ENCODE data around the gene C1QTNF12. TPM values are rescaled to one million over a fixed set of nuclear protein-coding genes. Genes with fewer than 3 reads are reported as not detected.

C1QTNF12 gene
- total and polyA plus RNA-seq, 2 experiments from 2014 or later = 4.1 to 4.2 TPM

DNA sequence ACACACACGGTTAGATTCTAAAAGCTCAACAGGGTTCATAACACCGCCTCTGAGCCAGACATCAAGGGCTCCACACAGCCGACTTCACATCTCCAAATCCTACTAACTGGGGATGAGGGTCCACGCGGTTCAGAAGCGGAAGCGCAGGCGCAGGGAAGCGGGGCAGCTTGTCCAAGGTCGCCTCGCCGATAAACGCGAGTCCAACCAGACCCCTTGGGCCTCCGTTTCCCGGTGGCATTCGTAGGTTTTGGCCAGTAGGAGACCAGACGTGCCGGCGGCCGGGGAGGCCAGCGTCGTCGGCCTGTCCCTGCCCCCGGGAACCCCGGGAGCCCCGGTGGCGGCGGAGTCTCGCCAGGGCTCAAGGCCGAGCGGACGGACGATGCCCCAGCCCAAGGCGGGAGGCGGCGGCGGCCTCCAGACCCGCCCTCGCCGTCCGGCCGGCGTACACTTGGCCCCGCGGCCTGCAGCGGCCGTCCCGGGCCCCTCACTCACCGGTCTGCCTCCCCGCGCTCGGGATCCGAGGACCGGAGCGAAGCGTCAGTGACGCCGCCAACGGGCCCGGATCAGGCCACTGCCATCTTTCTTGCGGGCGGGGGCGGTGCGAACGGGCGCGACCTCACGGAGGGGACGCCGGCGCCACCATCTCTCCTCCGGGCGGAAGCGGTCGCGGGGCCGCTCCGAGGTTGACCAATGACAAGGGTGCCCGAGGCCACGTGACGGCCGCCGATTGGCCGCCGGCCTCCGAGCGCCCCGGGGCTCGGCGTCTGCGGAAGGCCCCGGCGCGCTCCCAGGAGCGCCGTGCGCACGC, 14.9 kb downstream of the C1QTNF12 start, which contains the start of gene SDF4 (continued):
- TF ChIP-seq, protein P1, sequence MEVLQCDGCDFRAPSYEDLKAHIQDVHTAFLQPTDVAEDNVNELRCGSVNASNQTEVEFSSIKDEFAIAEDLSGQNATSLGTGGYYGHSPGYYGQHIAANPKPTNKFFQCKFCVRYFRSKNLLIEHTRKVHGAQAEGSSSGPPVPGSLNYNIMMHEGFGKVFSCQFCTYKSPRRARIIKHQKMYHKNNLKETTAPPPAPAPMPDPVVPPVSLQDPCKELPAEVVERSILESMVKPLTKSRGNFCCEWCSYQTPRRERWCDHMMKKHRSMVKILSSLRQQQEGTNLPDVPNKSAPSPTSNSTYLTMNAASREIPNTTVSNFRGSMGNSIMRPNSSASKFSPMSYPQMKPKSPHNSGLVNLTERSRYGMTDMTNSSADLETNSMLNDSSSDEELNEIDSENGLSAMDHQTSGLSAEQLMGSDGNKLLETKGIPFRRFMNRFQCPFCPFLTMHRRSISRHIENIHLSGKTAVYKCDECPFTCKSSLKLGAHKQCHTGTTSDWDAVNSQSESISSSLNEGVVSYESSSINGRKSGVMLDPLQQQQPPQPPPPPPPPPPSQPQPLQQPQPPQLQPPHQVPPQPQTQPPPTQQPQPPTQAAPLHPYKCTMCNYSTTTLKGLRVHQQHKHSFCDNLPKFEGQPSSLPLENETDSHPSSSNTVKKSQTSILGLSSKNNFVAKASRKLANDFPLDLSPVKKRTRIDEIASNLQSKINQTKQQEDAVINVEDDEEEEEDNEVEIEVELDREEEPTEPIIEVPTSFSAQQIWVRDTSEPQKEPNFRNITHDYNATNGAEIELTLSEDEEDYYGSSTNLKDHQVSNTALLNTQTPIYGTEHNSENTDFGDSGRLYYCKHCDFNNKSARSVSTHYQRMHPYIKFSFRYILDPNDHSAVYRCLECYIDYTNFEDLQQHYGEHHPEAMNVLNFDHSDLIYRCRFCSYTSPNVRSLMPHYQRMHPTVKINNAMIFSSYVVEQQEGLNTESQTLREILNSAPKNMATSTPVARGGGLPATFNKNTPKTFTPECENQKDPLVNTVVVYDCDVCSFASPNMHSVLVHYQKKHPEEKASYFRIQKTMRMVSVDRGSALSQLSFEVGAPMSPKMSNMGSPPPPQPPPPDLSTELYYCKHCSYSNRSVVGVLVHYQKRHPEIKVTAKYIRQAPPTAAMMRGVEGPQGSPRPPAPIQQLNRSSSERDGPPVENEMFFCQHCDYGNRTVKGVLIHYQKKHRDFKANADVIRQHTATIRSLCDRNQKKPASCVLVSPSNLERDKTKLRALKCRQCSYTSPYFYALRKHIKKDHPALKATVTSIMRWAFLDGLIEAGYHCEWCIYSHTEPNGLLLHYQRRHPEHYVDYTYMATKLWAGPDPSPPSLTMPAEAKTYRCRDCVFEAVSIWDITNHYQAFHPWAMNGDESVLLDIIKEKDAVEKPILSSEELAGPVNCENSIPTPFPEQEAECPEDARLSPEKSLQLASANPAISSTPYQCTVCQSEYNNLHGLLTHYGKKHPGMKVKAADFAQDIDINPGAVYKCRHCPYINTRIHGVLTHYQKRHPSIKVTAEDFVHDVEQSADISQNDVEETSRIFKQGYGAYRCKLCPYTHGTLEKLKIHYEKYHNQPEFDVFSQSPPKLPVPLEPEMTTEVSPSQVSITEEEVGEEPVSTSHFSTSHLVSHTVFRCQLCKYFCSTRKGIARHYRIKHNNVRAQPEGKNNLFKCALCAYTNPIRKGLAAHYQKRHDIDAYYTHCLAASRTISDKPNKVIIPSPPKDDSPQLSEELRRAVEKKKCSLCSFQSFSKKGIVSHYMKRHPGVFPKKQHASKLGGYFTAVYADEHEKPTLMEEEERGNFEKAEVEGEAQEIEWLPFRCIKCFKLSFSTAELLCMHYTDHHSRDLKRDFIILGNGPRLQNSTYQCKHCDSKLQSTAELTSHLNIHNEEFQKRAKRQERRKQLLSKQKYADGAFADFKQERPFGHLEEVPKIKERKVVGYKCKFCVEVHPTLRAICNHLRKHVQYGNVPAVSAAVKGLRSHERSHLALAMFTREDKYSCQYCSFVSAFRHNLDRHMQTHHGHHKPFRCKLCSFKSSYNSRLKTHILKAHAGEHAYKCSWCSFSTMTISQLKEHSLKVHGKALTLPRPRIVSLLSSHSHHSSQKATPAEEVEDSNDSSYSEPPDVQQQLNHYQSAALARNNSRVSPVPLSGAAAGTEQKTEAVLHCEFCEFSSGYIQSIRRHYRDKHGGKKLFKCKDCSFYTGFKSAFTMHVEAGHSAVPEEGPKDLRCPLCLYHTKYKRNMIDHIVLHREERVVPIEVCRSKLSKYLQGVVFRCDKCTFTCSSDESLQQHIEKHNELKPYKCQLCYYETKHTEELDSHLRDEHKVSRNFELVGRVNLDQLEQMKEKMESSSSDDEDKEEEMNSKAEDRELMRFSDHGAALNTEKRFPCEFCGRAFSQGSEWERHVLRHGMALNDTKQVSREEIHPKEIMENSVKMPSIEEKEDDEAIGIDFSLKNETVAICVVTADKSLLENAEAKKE (CRISPR knock-in tag; IDR thresholded peaks at IDR 0.05) = no peak
- no peak for TF ChIP-seq ZNF331 (CRISPR knock-in tag; IDR thresholded peaks at IDR 0.05; ENCODE audit: low read depth)
- no peak for TF ChIP-seq EZH2phosphoT487 (IDR thresholded peaks at IDR 0.05; ENCODE audit: unreplicated experiment)
- no peak for TF ChIP-seq NANOG (IDR thresholded peaks at IDR 0.05; ENCODE audit: borderline replicate concordance)
- TF ChIP-seq JUNB (IDR thresholded peaks at IDR 0.05; ENCODE audit: unreplicated experiment) = no peak

DNA sequence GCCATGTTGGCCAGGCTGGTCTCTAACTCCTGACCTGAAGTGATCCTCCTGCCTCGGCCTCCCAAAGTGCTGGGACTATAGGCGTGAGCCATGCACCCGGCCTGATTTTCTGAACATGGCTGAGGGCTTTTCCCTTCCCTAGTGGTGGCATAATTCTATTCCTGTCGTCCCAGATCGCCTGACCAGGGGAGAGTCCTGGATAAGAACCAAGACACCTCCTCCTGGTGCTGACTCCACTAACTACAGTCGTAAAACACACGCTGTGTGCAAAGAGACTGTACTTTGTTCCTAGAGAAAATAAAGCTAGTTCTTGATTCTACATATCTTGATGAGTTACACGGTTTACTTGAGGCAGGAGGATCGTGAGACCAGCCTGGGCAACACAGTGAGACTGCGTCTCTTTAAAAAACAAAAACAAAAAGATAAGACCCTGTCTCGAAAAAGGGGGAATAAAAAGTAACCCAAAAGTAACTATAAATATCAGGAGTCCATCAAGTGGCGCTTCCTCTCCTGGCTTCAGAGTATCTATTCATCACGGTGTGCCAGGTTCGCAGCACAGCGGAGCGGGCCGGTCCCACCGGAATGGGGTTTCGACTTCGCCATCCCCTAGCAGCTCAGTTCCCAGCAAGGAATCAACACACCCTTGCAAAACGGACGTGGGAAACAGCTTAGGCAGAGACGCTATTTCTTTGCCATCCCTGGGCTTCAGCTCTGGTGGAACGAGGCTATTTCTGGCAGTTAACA, 15.7 kb downstream of the C1QTNF12 start:
- H3K4me1 ChIP-seq (ENCODE audit: insufficient read depth) = peaks cover 6% of the 10 kb centered on the region
- DNase-seq (ENCODE audit: low spot score) (no peak), ATAC-seq (peak; percentile 10)
- H3K4me2 ChIP-seq = peak overlapping the region; percentile 95
- H3F3A ChIP-seq (replicated peaks; ENCODE audit: low read depth) = peaks cover 10% of the 10 kb centered on the region; the same call in 1 of the 2 replicates
- 0 out of 2 replicates have a peak overlapping the region, but pooled peaks have one; percentile 55 for H3K27ac ChIP-seq (ENCODE audit: low read depth)
- peak overlapping the region; percentile 93 for H3K4me3 ChIP-seq
- H2AFZ ChIP-seq = peak overlapping the region; percentile 52; the same call in 1 of the 2 replicates
- Mint-ChIP-seq H3K36me3 (ENCODE audit: low read depth) (peaks cover 26% of the 10 kb centered on the region), H3K27me3 (ENCODE audit: insufficient read depth, low read depth, poor library complexity) (peaks cover 15% of the 10 kb centered on the region), H3K27ac (peak overlapping the region; percentile 89), H3K4me3 (peak overlapping the region; percentile 94), H3K9me3 (peaks cover 10% of the 10 kb centered on the region), H3K4me1 (peaks cover 18% of the 10 kb centered on the region)
- H3K9me2 ChIP-seq (ENCODE audit: insufficient read depth) = no peaks in the 10 kb centered on the region
- peaks cover 8% of the 10 kb centered on the region for H4K20me1 ChIP-seq (replicated peaks; ENCODE audit: insufficient read depth)
- TF ChIP-seq, protein P2, sequence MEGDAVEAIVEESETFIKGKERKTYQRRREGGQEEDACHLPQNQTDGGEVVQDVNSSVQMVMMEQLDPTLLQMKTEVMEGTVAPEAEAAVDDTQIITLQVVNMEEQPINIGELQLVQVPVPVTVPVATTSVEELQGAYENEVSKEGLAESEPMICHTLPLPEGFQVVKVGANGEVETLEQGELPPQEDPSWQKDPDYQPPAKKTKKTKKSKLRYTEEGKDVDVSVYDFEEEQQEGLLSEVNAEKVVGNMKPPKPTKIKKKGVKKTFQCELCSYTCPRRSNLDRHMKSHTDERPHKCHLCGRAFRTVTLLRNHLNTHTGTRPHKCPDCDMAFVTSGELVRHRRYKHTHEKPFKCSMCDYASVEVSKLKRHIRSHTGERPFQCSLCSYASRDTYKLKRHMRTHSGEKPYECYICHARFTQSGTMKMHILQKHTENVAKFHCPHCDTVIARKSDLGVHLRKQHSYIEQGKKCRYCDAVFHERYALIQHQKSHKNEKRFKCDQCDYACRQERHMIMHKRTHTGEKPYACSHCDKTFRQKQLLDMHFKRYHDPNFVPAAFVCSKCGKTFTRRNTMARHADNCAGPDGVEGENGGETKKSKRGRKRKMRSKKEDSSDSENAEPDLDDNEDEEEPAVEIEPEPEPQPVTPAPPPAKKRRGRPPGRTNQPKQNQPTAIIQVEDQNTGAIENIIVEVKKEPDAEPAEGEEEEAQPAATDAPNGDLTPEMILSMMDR (conservative IDR thresholded peaks at IDR 0.05; ENCODE audit: low read depth in 2 of 2) = 0 out of 4 replicates have a peak, but pooled peaks of 1 of the 2 experiments have one; percentile 12
- TF ChIP-seq EZH2 (IDR thresholded peaks at IDR 0.05; ENCODE audit: low read depth, unreplicated experiment) = no peak
- no peak for TF ChIP-seq ZNF331 (CRISPR knock-in tag; IDR thresholded peaks at IDR 0.05; ENCODE audit: low read depth)
- no peak for TF ChIP-seq EZH2phosphoT487 (IDR thresholded peaks at IDR 0.05; ENCODE audit: unreplicated experiment)
- no peaks in the 10 kb centered on the region for H3K27me3 ChIP-seq (ENCODE audit: insufficient read depth)
- H3K36me3 ChIP-seq (ENCODE audit: insufficient read depth) = no peaks in the 10 kb centered on the region
- peaks cover 40% of the 10 kb centered on the region for H3K79me2 ChIP-seq (replicated peaks; ENCODE audit: insufficient read depth)
